B cell (primary cell): ENCODE data around the gene AXL. TPM values are rescaled to one million over a fixed set of nuclear protein-coding genes. Genes with fewer than 3 reads are reported as not detected.

Source experiments
- ATAC-seq: fragments of 200-7000 bp; cut with Tn5 transposase; one replicate; pipeline ENCODE4 v1.10.0; 2021; ENCODE audit warnings: low read depth, mild to moderate bottlenecking, moderate number of reproducible peaks, moderate library complexity
- CTCF ChIA-PET: fragments of 350-600 bp; sonication (Branson Sonifier 250); formaldehyde crosslinking; loops from one replicate; lab custom pipeline; 2021; ENCODE audit warnings: antibody characterized with exemption, inconsistent platforms; lab: Charles Lee
- POLR2A ChIA-PET: fragments of 350-600 bp; sonication (Branson Sonifier 250); formaldehyde crosslinking; loops from one replicate; lab custom pipeline; 2021; ENCODE audit warnings: antibody characterized with exemption; lab: Charles Lee
- DNase-seq: peaks from one replicate; pipeline ENCODE4 v3.0.0; 2013
- H2AFZ ChIP-seq: 2 replicates; pipeline ENCODE4 v1.6.1; 2012; ENCODE audit warnings: mild to moderate bottlenecking, low read depth, low read length; ENCODE audit not compliant: insufficient read depth, poor library complexity, severe bottlenecking
- H3K27ac ChIP-seq, 2 donors: 1 replicate in 1 of 2; 2 replicates in 1 of 2; pipeline ENCODE4 v1.5.1; 2012 to 2013; ENCODE audit warnings: low read length in 2 of 2, mild to moderate bottlenecking in 2 of 2, moderate library complexity in 1 of 2
- H3K27me3 ChIP-seq, 4 experiments: fragments of 200-600 bp in 1 of 4; sonication (generic) in 1 of 4; replicated peaks in 1 of 4; 1 replicate in 2 of 4; 2 replicates in 2 of 4; pipeline versions ENCODE4 v1.6.1 to v1.7.0; 2013 to 2016; ENCODE audit warnings: low read length in 3 of 4, mild to moderate bottlenecking in 2 of 4, mixed read lengths in 1 of 4, moderate library complexity in 1 of 4; ENCODE audit not compliant: insufficient read depth in 4 of 4, control insufficient read depth in 3 of 4; ENCODE audit errors: control extremely low read depth in 1 of 4
- H3K36me3 ChIP-seq, 2 experiments: replicated peaks in 1 of 2; 1 replicate in 1 of 2; 2 replicates in 1 of 2; pipeline versions ENCODE4 v1.6.1 to v1.7.1; 2013; ENCODE audit warnings: low read length in 1 of 2; ENCODE audit not compliant: insufficient read depth in 2 of 2, control insufficient read depth in 1 of 2; ENCODE audit errors: control extremely low read depth in 1 of 2, extremely low read depth in 1 of 2
- H3K4me1 ChIP-seq, 2 donors: fragments of 200-600 bp in 1 of 2; sonication (generic) in 1 of 2; 1 replicate in 1 of 2; 2 replicates in 1 of 2; pipeline versions ENCODE4 v1.5.1 to v1.6.1; 2013 to 2017; ENCODE audit warnings: low read length in 2 of 2; ENCODE audit not compliant: control insufficient read depth in 2 of 2, insufficient read depth in 2 of 2
- H3K4me2 ChIP-seq: replicated peaks from 2 replicates; pipeline ENCODE3; 2012; ENCODE audit warnings: mild to moderate bottlenecking, low read depth, low read length; ENCODE audit not compliant: poor library complexity, severe bottlenecking
- H3K4me3 ChIP-seq, 5 experiments: fragments of 200-600 bp in 1 of 5; sonication (generic) in 1 of 5; 1 replicate in 3 of 5; 2 replicates in 2 of 5; pipeline versions ENCODE4 v1.5.1 to v1.7.0; 2011 to 2016; ENCODE audit warnings: low read length in 4 of 5, mild to moderate bottlenecking in 4 of 5, low read depth in 2 of 5, control low read depth in 1 of 5, moderate library complexity in 1 of 5; ENCODE audit not compliant: insufficient read depth in 1 of 5; ENCODE audit errors: control extremely low read depth in 1 of 5, extremely low read depth in 1 of 5
- H3K79me2 ChIP-seq: fragments of 200-600 bp; sonication (generic); one replicate; pipeline ENCODE4 v1.6.0; 2016; ENCODE audit warnings: low read length; ENCODE audit not compliant: control insufficient read depth, insufficient read depth
- H3K9ac ChIP-seq: fragments of 200-600 bp; sonication (generic); 2 replicates; pipeline ENCODE4 v1.6.1; 2017; ENCODE audit warnings: mild to moderate bottlenecking, low read length, moderate library complexity
- H3K9me3 ChIP-seq, 3 donors: one replicate each; pipeline versions ENCODE4 v1.6.1 to v1.7.1; 2013; ENCODE audit warnings: low read length in 2 of 3; ENCODE audit not compliant: control insufficient read depth in 2 of 3, insufficient read depth in 1 of 3; ENCODE audit errors: control extremely low read depth in 1 of 3
- H4K20me1 ChIP-seq: 2 replicates; pipeline ENCODE4 v1.6.0; 2012; ENCODE audit warnings: mild to moderate bottlenecking, low read length; ENCODE audit not compliant: insufficient read depth, control insufficient read depth, poor library complexity, severe bottlenecking
- H3K27ac Mint-ChIP-seq: one replicate; pipeline ENCODE4 v1.8.0; 2021; ENCODE audit warnings: mixed read lengths
- H3K27me3 Mint-ChIP-seq: one replicate; pipeline ENCODE4 v1.8.0; 2021; ENCODE audit warnings: mixed read lengths
- H3K4me1 Mint-ChIP-seq: one replicate; pipeline ENCODE4 v1.8.0; 2021; ENCODE audit warnings: mixed read lengths
- H3K4me3 Mint-ChIP-seq: one replicate; pipeline ENCODE4 v1.8.0; 2021; ENCODE audit warnings: mixed read lengths
- H3K9me3 Mint-ChIP-seq: one replicate; pipeline ENCODE4 v1.8.0; 2022; ENCODE audit warnings: mixed read lengths; ENCODE audit not compliant: insufficient read depth
- EZH2 ChIP-seq: IDR thresholded peaks from 2 replicates; pipeline ENCODE4 v1.6.1; 2012; ENCODE audit warnings: borderline replicate concordance, low read depth, mild to moderate bottlenecking, moderate library complexity, low read length; ENCODE audit not compliant: insufficient read depth, poor library complexity, severe bottlenecking
- WGBS: methylation state at CpG from one replicate; pipeline ENCODE4 v1.1.5; 2013; ENCODE audit warnings: missing lambda C conversion rate; ENCODE audit not compliant: insufficient coverage; 5-methylcytosine and 5-hydroxymethylcytosine counted together
- intact Hi-C: fragments of 100-400 bp; cut with micrococcal nuclease; formaldehyde crosslinking; loops from one replicate; pipeline ENCODE4 v1.10.0; 2022
- polyA plus RNA-seq: library from polyadenylated mRNA; depleted of rRNA; stranded (reverse); fragments of >200 nt; gene quantifications from 2 replicates; pipeline ENCODE4 v1.2.3, GENCODE V29; 2012
- total RNA-seq, 2 donors: library from RNA; stranded (reverse); fragments of 120-200 nt in 1 of 2; gene quantifications; 1 replicate in 1 of 2; 2 replicates in 1 of 2; pipeline versions ENCODE4 v1.2.3 to v1.2.4, GENCODE V29; 2013 to 2022
- TF ChIP-seq, protein P1 (sequence below): fragments of 200-600 bp; IDR thresholded peaks from one replicate; pipeline ENCODE4 v1.8.0; 2022; ENCODE audit warnings: antibody characterized with exemption, mild to moderate bottlenecking

Gene AXL
- total and polyA plus RNA-seq, 2 donors (not counting 1 experiment from before 2014, with no cell fraction given) = not detected

DNA sequence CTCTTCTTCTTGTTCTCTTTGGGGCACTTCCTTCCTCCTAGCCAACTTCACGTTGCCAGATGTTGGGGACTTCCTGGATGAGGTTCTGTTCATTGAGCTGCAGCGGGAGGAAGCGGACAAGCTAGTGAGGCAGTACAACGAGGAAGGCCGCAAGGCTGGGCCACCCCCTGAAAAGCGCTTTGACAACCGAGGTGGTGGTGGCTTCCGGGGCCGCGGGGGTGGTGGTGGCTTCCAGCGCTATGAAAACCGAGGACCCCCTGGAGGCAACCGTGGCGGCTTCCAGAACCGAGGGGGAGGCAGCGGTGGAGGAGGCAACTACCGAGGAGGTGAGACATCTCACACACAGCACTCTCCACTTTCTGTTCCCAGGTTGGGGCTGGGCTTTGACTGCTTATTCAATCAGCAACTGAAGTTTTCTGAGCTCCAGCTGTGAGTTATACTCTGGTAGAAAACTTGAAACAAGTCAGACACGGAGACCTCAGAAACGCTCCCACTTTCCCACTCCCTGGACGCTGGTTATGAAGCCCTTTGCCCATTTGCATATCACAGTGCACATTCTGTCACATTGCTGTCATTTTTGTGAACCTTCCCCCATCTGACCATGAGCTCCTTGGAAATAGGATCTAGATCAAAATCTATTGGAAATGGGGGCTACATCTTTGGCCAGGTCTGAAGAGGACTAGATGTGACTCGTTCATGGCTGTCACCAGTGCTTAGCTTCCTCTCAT, 83.8 kb downstream of the AXL start:
- peak overlapping the region; percentile 76 for H3K4me3 Mint-ChIP-seq
- H3K9me3 Mint-ChIP-seq = no peaks in the 10 kb centered on the region
- CTCF ChIA-PET = interaction anchor here (0.7 to 8.3 kb wide), 8 partner anchors 11 to 752 kb away, joined by 3 to 89 read pairs (median 5); partner anchors contain the start of gene HNRNPUL1
- H3K4me1 Mint-ChIP-seq = peaks cover 76% of the 10 kb centered on the region
- DNase-seq = peak; percentile 84
- intact Hi-C loops = no loop called here
- Histone ChIP-seq H3K27ac (peak overlapping the region; percentile 71 to 100), H3K9ac (peak overlapping the region; percentile 24), H3K27me3 (no peaks in the 10 kb centered on the region), H3K4me1 (peaks cover 70 to 89% of the 10 kb centered on the region in 2 donors), H3K9me3 (no peaks in the 10 kb centered on the region), H3K4me3 (peak overlapping the region in 3 of 5 experiments; percentile 7 to 18 (median 15)), H3K4me2 (peak overlapping the region; percentile 67), H4K20me1 (no peaks in the 10 kb centered on the region), H3K79me2 (peaks cover 46% of the 10 kb centered on the region), H2AFZ (peak overlapping the region; percentile 18), H3K36me3 (peaks cover 7 to 83% of the 10 kb centered on the region in 2 experiments)
- ATAC-seq = peak; percentile 39
- no peaks in the 10 kb centered on the region for H3K27me3 Mint-ChIP-seq
- TF ChIP-seq, protein P1, sequence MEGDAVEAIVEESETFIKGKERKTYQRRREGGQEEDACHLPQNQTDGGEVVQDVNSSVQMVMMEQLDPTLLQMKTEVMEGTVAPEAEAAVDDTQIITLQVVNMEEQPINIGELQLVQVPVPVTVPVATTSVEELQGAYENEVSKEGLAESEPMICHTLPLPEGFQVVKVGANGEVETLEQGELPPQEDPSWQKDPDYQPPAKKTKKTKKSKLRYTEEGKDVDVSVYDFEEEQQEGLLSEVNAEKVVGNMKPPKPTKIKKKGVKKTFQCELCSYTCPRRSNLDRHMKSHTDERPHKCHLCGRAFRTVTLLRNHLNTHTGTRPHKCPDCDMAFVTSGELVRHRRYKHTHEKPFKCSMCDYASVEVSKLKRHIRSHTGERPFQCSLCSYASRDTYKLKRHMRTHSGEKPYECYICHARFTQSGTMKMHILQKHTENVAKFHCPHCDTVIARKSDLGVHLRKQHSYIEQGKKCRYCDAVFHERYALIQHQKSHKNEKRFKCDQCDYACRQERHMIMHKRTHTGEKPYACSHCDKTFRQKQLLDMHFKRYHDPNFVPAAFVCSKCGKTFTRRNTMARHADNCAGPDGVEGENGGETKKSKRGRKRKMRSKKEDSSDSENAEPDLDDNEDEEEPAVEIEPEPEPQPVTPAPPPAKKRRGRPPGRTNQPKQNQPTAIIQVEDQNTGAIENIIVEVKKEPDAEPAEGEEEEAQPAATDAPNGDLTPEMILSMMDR = no peak
- no peak for TF ChIP-seq EZH2
- peak overlapping the region; percentile 90 for H3K27ac Mint-ChIP-seq
- WGBS = 20% methylated on average over 13 of the region's 21 CpGs
- POLR2A ChIA-PET = interaction anchor here (0.6 to 2.3 kb wide), 5 partner anchors 39 to 524 kb away, joined by 3 to 15 read pairs (median 5); partner anchors contain the start of genes B9D2 and HNRNPUL1

DNA sequence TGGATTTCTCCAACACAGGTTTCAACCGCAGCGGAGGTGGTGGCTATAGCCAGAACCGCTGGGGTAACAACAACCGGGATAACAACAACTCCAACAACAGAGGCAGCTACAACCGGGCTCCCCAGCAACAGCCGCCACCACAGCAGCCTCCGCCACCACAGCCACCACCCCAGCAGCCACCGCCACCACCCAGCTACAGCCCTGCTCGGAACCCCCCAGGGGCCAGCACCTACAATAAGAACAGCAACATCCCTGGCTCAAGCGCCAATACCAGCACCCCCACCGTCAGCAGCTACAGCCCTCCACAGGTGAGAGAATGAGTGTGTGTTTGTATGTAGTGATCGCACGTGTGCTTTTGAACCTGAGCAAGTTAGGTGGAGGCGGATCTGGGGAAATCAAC, 84.9 kb downstream of the AXL start:
- TF ChIP-seq, protein P1 = no peak
- TF ChIP-seq EZH2 = no peak
- H3K36me3 ChIP-seq = peaks cover 7 to 71% of the 10 kb centered on the region in 2 experiments
- H3K9me3 Mint-ChIP-seq = no peaks in the 10 kb centered on the region
- DNase-seq (no peak), ATAC-seq (no peak)
- ChIA-PET CTCF (interaction anchor here (1.7 to 8.3 kb wide), 3 partner anchors 48 to 99 kb away, joined by 7 to 89 read pairs (median 53); partner anchors contain the start of gene TGFB1), POLR2A (interaction anchor here (1.1 to 2.3 kb wide), 2 partner anchors 40 to 60 kb away, joined by 3 to 15 read pairs; partner anchors contain the start of genes B9D2 and HNRNPUL1)
- H3K79me2 ChIP-seq = peaks cover 35% of the 10 kb centered on the region
- H3K4me2 ChIP-seq = peak overlapping the region; percentile 28
- intact Hi-C loops = no loop called here
- H4K20me1 ChIP-seq = no peaks in the 10 kb centered on the region
- H3K27me3 Mint-ChIP-seq = no peaks in the 10 kb centered on the region
- no peak overlapping the region for H3K4me3 ChIP-seq
- H3K9me3 ChIP-seq = no peaks in the 10 kb centered on the region
- peak overlapping the region; percentile 75 for H3K27ac Mint-ChIP-seq
- H3K9ac ChIP-seq = no peak overlapping the region
- H2AFZ ChIP-seq = no peak overlapping the region
- peaks cover 76% of the 10 kb centered on the region for H3K4me1 Mint-ChIP-seq
- peak overlapping the region; percentile 4 to 100 for H3K27ac ChIP-seq
- over 99% methylated on average over 8 of the region's 14 CpGs for WGBS
- H3K27me3 ChIP-seq = no peaks in the 10 kb centered on the region
- H3K4me3 Mint-ChIP-seq = peak overlapping the region; percentile 14
- peaks cover 70 to 89% of the 10 kb centered on the region in 2 donors for H3K4me1 ChIP-seq
